ENCODE measurements around the gene PANK2. TPM values are rescaled to one million over a fixed set of nuclear protein-coding genes. Genes with fewer than 3 reads are reported as not detected.
"Not testable (repeated sequence)": the region's sequence is repeated elsewhere in the genome, so short reads cannot be mapped to it uniquely, and the experiment has no call there.

Gene PANK2
- polyA plus RNA-seq, 1 donor (not counting 4 experiments of a cell fraction or from before 2014, with no cell fraction given), result 23.6 TPM

- dilution Hi-C loops (cut with MboI; ENCODE audit: extremely low pct_ligation_motif_present, low sequenced_read_pairs), result no loop called here
- FAIRE-seq, result no peak
- Histone ChIP-seq H3K9ac (ENCODE audit: control insufficient read depth, extremely low read depth, insufficient read depth, low read length) (no peak overlapping the region), H3K9me3 (ENCODE audit: control insufficient read depth, low read depth, low read length) (no peaks in the 10 kb centered on the region), H3K4me1 (ENCODE audit: control insufficient read depth, extremely low read depth, insufficient read depth, low read length) (no peaks in the 10 kb centered on the region), H3K9me1 (ENCODE audit: control insufficient read depth, extremely low read depth, insufficient read depth, low read length) (no peaks in the 10 kb centered on the region), H3K27ac (ENCODE audit: control insufficient read depth, insufficient read depth, low read length) (no peak overlapping the region), H3K4me3 (ENCODE audit: control insufficient read depth in 2 of 3, extremely low read depth in 1 of 3, insufficient read depth in 2 of 3, low read depth in 1 of 3, low read length in 3 of 3) (no peak overlapping the region), H2AFZ (ENCODE audit: control insufficient read depth, low read length) (no peak overlapping the region), H3K27me3 (ENCODE audit: control insufficient read depth, extremely low read depth, insufficient read depth, low read length) (no peaks in the 10 kb centered on the region), H3K79me2 (ENCODE audit: control insufficient read depth, insufficient read depth, low read length) (no peaks in the 10 kb centered on the region), H4K20me1 (ENCODE audit: control insufficient read depth, extremely low read depth, insufficient read depth, low read length) (no peaks in the 10 kb centered on the region), H3K4me2 (ENCODE audit: control insufficient read depth, extremely low read depth, insufficient read depth, low read depth, low read length) (no peak overlapping the region), H3K36me3 (ENCODE audit: control insufficient read depth in 2 of 2, extremely low read depth in 1 of 2, insufficient read depth in 2 of 2, low read length in 2 of 2) (peaks cover 0 to 3% of the 10 kb centered on the region in 2 experiments)
- DNase-seq (ENCODE audit: low read depth, low spot score), result no peak
- TF ChIP-seq EZH2 (IDR thresholded peaks at IDR 0.05; ENCODE audit: low read length) (no peak), CTCF (optimal IDR thresholded peaks at IDR 0.05 in 1 of 3, IDR thresholded peaks at IDR 0.05 in 1 of 3, conservative IDR thresholded peaks at IDR 0.05 in 1 of 3; ENCODE audit: extremely low read depth in 1 of 3, insufficient read depth in 2 of 3, low read length in 3 of 3) (no peak)
Measured at GRCh38 chr20:3940905-3941304, 51.7 kb downstream of the PANK2 start.

GRCh38 chr20:3946666-3947065, 57.5 kb downstream of the PANK2 start:
- dilution Hi-C loops (cut with MboI; ENCODE audit: extremely low pct_ligation_motif_present, low sequenced_read_pairs); H3K9me1 ChIP-seq (ENCODE audit: control insufficient read depth, extremely low read depth, insufficient read depth, low read length); H2AFZ ChIP-seq (ENCODE audit: control insufficient read depth, low read length); H3K36me3 ChIP-seq (ENCODE audit: control insufficient read depth in 2 of 2, extremely low read depth in 1 of 2, insufficient read depth in 2 of 2, low read length in 2 of 2); H3K4me2 ChIP-seq (ENCODE audit: control insufficient read depth, extremely low read depth, insufficient read depth, low read depth, low read length); H3K9ac ChIP-seq (ENCODE audit: control insufficient read depth, extremely low read depth, insufficient read depth, low read length); H3K4me1 ChIP-seq (ENCODE audit: control insufficient read depth, extremely low read depth, insufficient read depth, low read length); H3K9me3 ChIP-seq (ENCODE audit: control insufficient read depth, low read depth, low read length); H3K4me3 ChIP-seq (ENCODE audit: control insufficient read depth in 2 of 3, extremely low read depth in 1 of 3, insufficient read depth in 2 of 3, low read depth in 1 of 3, low read length in 3 of 3); DNase-seq (ENCODE audit: low read depth, low spot score); H4K20me1 ChIP-seq (ENCODE audit: control insufficient read depth, extremely low read depth, insufficient read depth, low read length); FAIRE-seq; H3K27me3 ChIP-seq (ENCODE audit: control insufficient read depth, extremely low read depth, insufficient read depth, low read length); H3K27ac ChIP-seq (ENCODE audit: control insufficient read depth, insufficient read depth, low read length); H3K79me2 ChIP-seq (ENCODE audit: control insufficient read depth, insufficient read depth, low read length): not testable (repeated sequence)

- no peak for FAIRE-seq
- Histone ChIP-seq H3K4me1 (ENCODE audit: control insufficient read depth, extremely low read depth, insufficient read depth, low read length) (no peaks in the 10 kb centered on the region), H3K36me3 (ENCODE audit: control insufficient read depth in 2 of 2, extremely low read depth in 1 of 2, insufficient read depth in 2 of 2, low read length in 2 of 2) (peaks cover 0 to 3% of the 10 kb centered on the region in 2 experiments), H3K9me3 (ENCODE audit: control insufficient read depth, low read depth, low read length) (no peaks in the 10 kb centered on the region), H3K27me3 (ENCODE audit: control insufficient read depth, extremely low read depth, insufficient read depth, low read length) (no peaks in the 10 kb centered on the region), H3K4me2 (ENCODE audit: control insufficient read depth, extremely low read depth, insufficient read depth, low read depth, low read length) (no peak overlapping the region), H3K27ac (ENCODE audit: control insufficient read depth, insufficient read depth, low read length) (no peak overlapping the region), H2AFZ (ENCODE audit: control insufficient read depth, low read length) (no peak overlapping the region), H3K79me2 (ENCODE audit: control insufficient read depth, insufficient read depth, low read length) (no peaks in the 10 kb centered on the region), H3K4me3 (ENCODE audit: control insufficient read depth in 2 of 3, extremely low read depth in 1 of 3, insufficient read depth in 2 of 3, low read depth in 1 of 3, low read length in 3 of 3) (no peak overlapping the region), H3K9ac (ENCODE audit: control insufficient read depth, extremely low read depth, insufficient read depth, low read length) (no peak overlapping the region), H4K20me1 (ENCODE audit: control insufficient read depth, extremely low read depth, insufficient read depth, low read length) (no peaks in the 10 kb centered on the region), H3K9me1 (ENCODE audit: control insufficient read depth, extremely low read depth, insufficient read depth, low read length) (no peaks in the 10 kb centered on the region)
- no peak for DNase-seq (ENCODE audit: low read depth, low spot score)
- dilution Hi-C loops (cut with MboI; ENCODE audit: extremely low pct_ligation_motif_present, low sequenced_read_pairs), result no loop called here
- no peak for TF ChIP-seq EZH2 (IDR thresholded peaks at IDR 0.05; ENCODE audit: low read length)
- TF ChIP-seq CTCF (optimal IDR thresholded peaks at IDR 0.05 in 1 of 3, IDR thresholded peaks at IDR 0.05 in 1 of 3, conservative IDR thresholded peaks at IDR 0.05 in 1 of 3; ENCODE audit: extremely low read depth in 1 of 3, insufficient read depth in 2 of 3, low read length in 3 of 3), result no peak
Measured at GRCh38 chr20:3964719-3965118, 75.5 kb downstream of the PANK2 start.

All from keratinocyte (primary cell).